Gastroesophageal sphincter (tissue), 3 donors: ENCODE results near the gene WDR90.

Source experiments
- CTCF ChIP-seq, 4 experiments: fragments of 200-600 bp in 2 of 4; fragments of 450-650 bp in 2 of 4; sonication (generic) in 1 of 4; IDR thresholded peaks; one replicate each; pipeline ENCODE4 v1.5.1; 2017 to 2019; ENCODE audit warnings: antibody characterized with exemption in 4 of 4, mild to moderate bottlenecking in 2 of 4, moderate library complexity in 2 of 4
- EP300 ChIP-seq: sonication (generic); formaldehyde crosslinking; IDR thresholded peaks from one replicate; pipeline ENCODE4 v1.6.1; 2017; ENCODE audit warnings: antibody characterized with exemption, mild to moderate bottlenecking
- POLR2AphosphoS5 ChIP-seq: sonication (generic); formaldehyde crosslinking; IDR thresholded peaks from one replicate; pipeline ENCODE4 v1.6.1; 2017; ENCODE audit warnings: antibody characterized with exemption

DNA sequence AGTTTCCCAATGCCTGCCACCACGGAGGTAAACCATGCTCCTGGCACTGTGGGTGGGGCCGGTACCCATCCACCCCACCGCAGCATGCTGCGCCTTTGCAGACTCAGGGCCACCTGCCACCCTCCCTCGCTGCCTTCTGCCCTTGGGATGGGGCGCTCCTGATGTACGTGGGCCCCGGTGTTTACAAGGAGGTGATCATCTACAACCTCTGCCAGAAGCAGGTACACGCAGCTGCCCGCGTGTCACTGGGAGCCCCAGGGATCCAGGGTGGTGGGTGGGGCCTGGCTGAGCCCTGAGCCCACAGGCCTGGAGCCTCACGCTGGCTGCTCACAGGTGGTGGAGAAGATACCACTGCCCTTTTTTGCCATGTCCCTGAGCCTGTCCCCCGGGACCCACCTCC lies 17.4 kb downstream of the WDR90 start:
- TF ChIP-seq CTCF (IDR thresholded peaks at IDR 0.05) (no peak), EP300 (no peak), POLR2AphosphoS5 (no peak)
